Thyroid gland (tissue), 4 donors: ENCODE measurements around the gene EIF3J.
"Not testable (repeated sequence)": the region's sequence is repeated elsewhere in the genome, so short reads cannot be mapped to it uniquely, and the experiment has no call there.

Experiments used
- CTCF ChIP-seq, 6 experiments: fragments of 200-600 bp in 3 of 6; fragments of 450-650 bp in 3 of 6; sonication (generic) in 3 of 6; IDR thresholded peaks; one replicate each; pipeline ENCODE4 v1.5.1; 2016 to 2019; ENCODE audit warnings: antibody characterized with exemption in 6 of 6, mild to moderate bottlenecking in 2 of 6, inconsistent platforms in 1 of 6, moderate library complexity in 1 of 6
- POLR2A ChIP-seq, 2 donors: fragments of 450-650 bp; IDR thresholded peaks; one replicate each; pipeline ENCODE4 v1.6.1; 2017; ENCODE audit warnings: antibody characterized with exemption in 2 of 2, mild to moderate bottlenecking in 2 of 2, moderate library complexity in 1 of 2

GRCh38 chr15:44532275-44532674 is 4.7 kb upstream of the EIF3J start:
- not testable (repeated sequence) for TF ChIP-seq CTCF, POLR2A (IDR thresholded peaks at IDR 0.05)
